NT2/D1 (cell line): Measurements from ENCODE around the gene DMGDH.

ENCODE experiments used
- DNase-seq: peaks from one replicate; pipeline ENCODE4 v3.0.0-alpha.2; 2011; ENCODE audit warnings: low read depth, low spot score
- H3K27me3 ChIP-seq: 2 replicates; pipeline ENCODE4 v1.6.0; 2011; ENCODE audit warnings: mild to moderate bottlenecking; ENCODE audit not compliant: insufficient read length, insufficient read depth
- H3K36me3 ChIP-seq: 2 replicates; pipeline ENCODE4 v1.6.1; 2011; ENCODE audit warnings: mild to moderate bottlenecking, low read length, mixed read lengths; ENCODE audit not compliant: insufficient read depth, insufficient read length
- H3K4me1 ChIP-seq: 2 replicates; pipeline ENCODE4 v1.5.1; 2011; ENCODE audit not compliant: insufficient read depth, insufficient read length
- H3K4me3 ChIP-seq: 2 replicates; pipeline ENCODE4 v1.5.1; 2011; ENCODE audit warnings: low read depth; ENCODE audit not compliant: insufficient read length
- H3K9ac ChIP-seq: 2 replicates; pipeline ENCODE4 v1.6.0; 2011; ENCODE audit warnings: low read depth; ENCODE audit not compliant: insufficient read length
- H3K9me3 ChIP-seq: 2 replicates; pipeline ENCODE4 v1.5.1; 2011; ENCODE audit warnings: mild to moderate bottlenecking, low read length; ENCODE audit not compliant: insufficient read depth
- SUZ12 ChIP-seq: IDR thresholded peaks from 2 replicates; pipeline ENCODE4 v1.6.1; 2011; ENCODE audit not compliant: insufficient read length, insufficient read depth; ENCODE audit errors: extremely low read depth
- YY1 ChIP-seq: IDR thresholded peaks from 2 replicates; pipeline ENCODE4 v1.6.1; 2011; ENCODE audit not compliant: insufficient read length, insufficient read depth
- ZNF274 ChIP-seq: IDR thresholded peaks from 2 replicates; pipeline ENCODE4 v1.6.1; 2011; ENCODE audit warnings: mild to moderate bottlenecking, low read depth, low read length

Gene DMGDH

DNA sequence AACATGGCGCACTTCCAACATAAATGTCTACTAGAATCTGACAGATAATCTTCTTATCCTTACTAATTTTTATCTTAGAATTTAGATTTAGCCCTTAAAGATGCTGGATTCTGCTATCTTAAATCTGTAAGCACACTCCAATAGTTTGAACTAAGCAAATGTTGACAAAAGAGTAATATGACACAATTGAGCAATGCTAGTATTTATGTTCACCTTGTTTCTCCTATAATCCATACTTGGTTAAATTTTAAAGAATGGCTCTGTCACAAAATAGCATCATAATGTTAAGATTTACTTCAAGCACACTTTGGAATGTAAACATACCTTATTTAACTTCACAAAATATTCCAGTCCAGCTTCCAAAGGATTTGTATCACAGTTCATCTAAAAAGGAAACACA lies 45.5 kb downstream of the DMGDH start:
- Histone ChIP-seq H3K36me3 (no peaks in the 10 kb centered on the region), H3K9me3 (no peaks in the 10 kb centered on the region), H3K4me3 (no peak overlapping the region), H3K4me1 (no peaks in the 10 kb centered on the region), H3K9ac (no peak overlapping the region), H3K27me3 (no peaks in the 10 kb centered on the region)
- TF ChIP-seq ZNF274 (no peak), YY1 (no peak), SUZ12 (no peak)
- DNase-seq = no peak

DNA sequence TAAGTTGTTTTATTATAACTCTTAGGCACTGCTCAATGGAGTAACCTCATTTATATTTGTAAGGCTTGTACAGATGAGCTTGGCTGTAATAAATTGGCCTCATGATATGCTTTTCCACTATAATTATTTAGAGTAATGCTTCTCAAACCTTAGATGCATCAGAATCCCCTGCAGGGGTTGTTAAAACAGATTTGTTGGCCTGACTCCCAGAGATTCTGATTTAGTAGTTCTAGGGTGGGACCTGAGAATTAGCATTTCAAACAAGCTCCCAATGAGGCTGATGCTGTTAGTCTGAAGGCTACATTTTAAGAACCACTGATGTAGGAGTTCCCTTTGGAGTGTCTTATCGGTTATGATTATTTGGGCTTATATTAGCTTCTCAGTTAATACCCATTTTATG lies 46.1 kb downstream of the DMGDH start:
- Histone ChIP-seq H3K9me3 (no peaks in the 10 kb centered on the region), H3K4me1 (no peaks in the 10 kb centered on the region), H3K36me3 (no peaks in the 10 kb centered on the region), H3K27me3 (no peaks in the 10 kb centered on the region), H3K9ac (no peak overlapping the region), H3K4me3 (no peak overlapping the region)
- TF ChIP-seq ZNF274 (no peak), SUZ12 (no peak), YY1 (no peak)
- DNase-seq = no peak

DNA sequence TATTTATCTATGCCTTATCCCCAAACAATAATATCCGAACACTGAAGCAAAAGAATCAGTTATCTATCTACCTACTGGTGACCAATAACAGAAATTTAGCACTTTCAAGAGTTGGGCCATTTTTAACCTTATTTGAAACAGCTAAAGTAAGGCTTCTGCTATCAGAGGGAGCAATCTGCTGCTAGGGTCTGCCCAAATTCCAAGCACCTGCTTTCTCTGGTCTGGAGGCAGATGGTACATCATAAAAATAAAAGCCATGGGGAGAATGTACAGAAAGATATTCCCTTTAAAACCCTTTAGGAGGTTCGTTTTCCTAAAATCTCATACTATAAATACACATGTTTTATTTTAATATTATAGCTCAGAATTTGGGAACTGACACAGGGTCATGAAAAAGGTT lies 46.7 kb downstream of the DMGDH start:
- Histone ChIP-seq H3K4me1 (no peaks in the 10 kb centered on the region), H3K27me3 (no peaks in the 10 kb centered on the region), H3K4me3 (no peak overlapping the region), H3K36me3 (no peaks in the 10 kb centered on the region), H3K9me3 (no peaks in the 10 kb centered on the region), H3K9ac (no peak overlapping the region)
- no peak for DNase-seq
- TF ChIP-seq ZNF274 (no peak), SUZ12 (no peak), YY1 (no peak)

DNA sequence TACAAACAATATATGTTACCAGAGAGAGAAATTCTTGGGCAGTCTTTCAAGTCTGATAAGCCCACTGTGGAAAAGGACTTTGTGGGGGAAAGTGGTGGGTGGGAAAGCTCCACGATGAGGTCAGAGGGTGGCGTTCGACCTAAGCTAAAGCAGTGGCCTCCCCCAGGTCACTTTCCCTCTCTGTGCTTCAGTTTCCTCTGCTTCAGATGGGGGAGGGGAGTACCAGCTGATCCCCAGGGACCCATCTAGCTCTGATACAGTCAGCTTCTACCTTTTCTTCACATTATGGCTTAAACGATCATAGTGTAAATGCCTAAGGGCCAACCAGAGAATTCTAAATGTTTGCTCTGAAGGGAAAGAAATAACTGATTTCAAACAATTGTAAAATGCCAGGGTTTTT lies 47.7 kb downstream of the DMGDH start:
- Histone ChIP-seq H3K4me3 (no peak overlapping the region), H3K27me3 (no peaks in the 10 kb centered on the region), H3K36me3 (no peaks in the 10 kb centered on the region), H3K9me3 (no peaks in the 10 kb centered on the region), H3K9ac (no peak overlapping the region), H3K4me1 (no peaks in the 10 kb centered on the region)
- DNase-seq = no peak
- TF ChIP-seq SUZ12 (no peak), ZNF274 (no peak)

DNA sequence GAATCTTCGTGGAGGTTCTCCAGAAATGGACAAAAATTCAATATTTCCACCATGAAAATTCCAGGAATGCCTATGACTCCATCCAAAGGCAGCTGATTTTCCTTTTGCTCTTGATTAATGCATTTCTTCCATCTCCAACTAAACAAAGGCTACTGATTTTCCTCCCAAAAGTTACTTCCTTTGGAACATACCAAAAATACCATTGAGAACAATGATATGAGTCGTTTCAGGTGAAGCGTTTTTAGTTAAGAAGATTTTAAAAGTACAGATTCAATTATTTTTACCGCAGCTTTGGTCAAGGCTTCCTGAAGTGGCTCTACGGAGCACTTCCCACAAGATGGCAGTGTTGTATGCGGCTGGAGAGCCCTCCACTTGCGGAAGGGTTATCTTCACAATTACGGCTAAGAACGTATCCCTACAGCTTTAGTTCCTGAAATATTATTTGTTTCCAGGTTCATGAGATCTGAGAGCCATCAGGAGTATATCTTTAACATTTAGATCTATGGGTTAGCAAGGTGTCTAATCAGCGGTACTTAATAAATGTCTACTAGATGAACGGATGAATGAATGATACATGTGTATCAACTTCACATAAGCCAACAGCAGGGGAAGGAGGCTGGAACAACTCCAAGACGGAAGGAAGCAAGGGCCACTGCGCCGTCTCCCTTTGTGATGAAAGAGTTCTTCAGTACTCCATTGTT lies 48.5 kb downstream of the DMGDH start:
- Histone ChIP-seq H3K4me1 (no peaks in the 10 kb centered on the region), H3K9me3 (no peaks in the 10 kb centered on the region), H3K9ac (no peak overlapping the region), H3K36me3 (no peaks in the 10 kb centered on the region), H3K27me3 (no peaks in the 10 kb centered on the region), H3K4me3 (no peak overlapping the region)
- TF ChIP-seq ZNF274 = no peak
- TF ChIP-seq YY1 = no peak
- TF ChIP-seq SUZ12 = no peak
- DNase-seq = peak; percentile 25

DNA sequence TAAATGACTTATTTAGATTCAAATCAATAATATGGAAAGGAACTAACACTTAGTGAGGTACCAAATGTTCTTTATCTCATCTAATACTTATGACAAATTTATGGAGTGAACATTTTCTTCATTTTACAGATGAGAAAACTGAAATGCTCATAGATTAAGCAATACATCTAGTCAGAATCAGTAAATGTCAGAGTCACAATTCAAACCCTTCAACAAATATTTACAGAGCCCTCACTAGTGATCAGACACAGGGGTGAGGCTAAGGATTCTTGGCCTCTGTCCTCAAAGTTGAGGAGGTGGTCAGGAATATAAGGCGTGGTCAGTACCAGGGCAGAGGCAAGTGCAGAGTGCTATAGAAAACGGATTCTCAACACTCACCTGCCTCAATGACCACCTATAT lies 54.8 kb downstream of the DMGDH start:
- DNase-seq = no peak
- no peak for TF ChIP-seq SUZ12
- TF ChIP-seq ZNF274 = no peak
- TF ChIP-seq YY1 = no peak
- no peaks in the 10 kb centered on the region for H3K4me1 ChIP-seq
- H3K9me3 ChIP-seq = peaks cover 4% of the 10 kb centered on the region; the same call in 1 of the 2 replicates
- H3K36me3 ChIP-seq = no peaks in the 10 kb centered on the region
- no peak overlapping the region for H3K9ac ChIP-seq
- H3K27me3 ChIP-seq = no peaks in the 10 kb centered on the region
- H3K4me3 ChIP-seq = no peak overlapping the region

DNA sequence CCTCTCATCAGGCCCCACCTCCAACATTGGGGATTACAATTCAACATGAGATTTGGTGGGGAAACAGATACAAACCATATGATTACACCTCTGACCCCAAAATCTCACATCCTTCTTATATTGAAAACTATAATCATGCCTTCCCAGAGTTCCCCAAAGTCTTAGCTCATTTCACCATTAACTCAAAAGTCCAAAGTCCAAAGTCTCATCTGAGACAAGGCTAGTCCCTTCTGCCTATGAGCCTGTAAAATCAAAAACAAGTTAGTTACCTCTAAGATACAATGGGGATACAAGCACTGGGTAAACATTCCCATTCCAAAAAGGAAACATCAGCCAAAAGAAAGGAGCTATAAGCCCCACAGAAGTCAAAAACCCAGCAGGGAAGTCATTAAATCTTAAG lies 57.6 kb downstream of the DMGDH start:
- Histone ChIP-seq H3K27me3 (no peaks in the 10 kb centered on the region), H3K9ac (no peak overlapping the region), H3K9me3 (peaks cover 4% of the 10 kb centered on the region; the same call in 1 of the 2 replicates), H3K4me1 (no peaks in the 10 kb centered on the region), H3K36me3 (no peaks in the 10 kb centered on the region), H3K4me3 (no peak overlapping the region)
- TF ChIP-seq YY1 (no peak), ZNF274 (no peak), SUZ12 (no peak)
- no peak for DNase-seq
